NCI-H446 (cell line): ENCODE data around the gene CSPG4.
"Not testable (repeated sequence)": the region's sequence is repeated elsewhere in the genome, so short reads cannot be mapped to it uniquely, and the experiment has no call there.

Experiments used
- DNase-seq, 2 experiments: peaks; one replicate each; lab custom pipeline; 2025; lab: John Stamatoyannopoulos, UW

CSPG4 gene

DNA sequence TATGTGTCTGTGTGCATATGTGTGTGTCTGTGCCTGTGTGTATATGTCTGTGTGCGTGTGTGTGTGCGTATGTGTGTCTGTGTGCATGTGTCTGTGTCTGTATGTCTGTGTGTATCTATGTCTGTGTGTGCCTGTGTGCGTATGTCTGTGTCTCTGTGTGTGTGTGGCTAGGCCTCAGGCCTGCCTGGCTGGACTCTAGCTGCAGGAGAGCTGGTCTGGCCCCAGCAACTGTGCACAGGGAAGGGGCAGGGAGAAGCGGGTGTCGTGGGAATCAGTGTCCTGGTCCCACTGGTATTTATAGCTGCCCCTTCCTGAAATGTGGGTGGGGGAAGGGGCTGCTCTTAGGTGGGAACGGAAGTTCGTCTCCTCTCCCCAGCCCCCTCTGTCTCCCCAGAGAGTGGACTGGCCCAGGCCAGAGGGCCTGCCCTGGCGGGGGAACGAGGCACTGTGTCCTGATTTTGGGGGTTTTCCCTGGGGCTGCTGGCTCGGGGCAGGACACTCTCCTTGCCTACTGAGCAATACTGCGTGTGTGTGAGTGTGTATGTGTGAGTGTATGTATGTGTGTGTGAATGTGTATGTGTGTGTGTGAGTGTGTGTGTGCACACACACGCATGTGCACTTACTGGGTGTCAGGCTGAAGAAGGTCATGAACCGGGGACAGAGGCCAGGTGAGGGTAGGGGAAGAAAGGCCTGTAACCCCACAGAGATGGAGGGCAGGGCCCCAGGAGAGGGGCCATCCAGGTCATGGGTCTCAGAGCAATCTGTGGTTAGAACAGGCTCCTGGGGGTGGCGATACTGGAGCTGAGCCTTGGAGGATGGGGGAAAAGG, 6.6 kb downstream of the CSPG4 start:
- DNase-seq: no peak

- not testable (repeated sequence) for DNase-seq
These were observed 7.3 kb downstream of the CSPG4 start for GRCh38 chr15:75705375-75705774.

GRCh38 chr15:75704618-75705017, 8.0 kb downstream of the CSPG4 start:
- no peak for DNase-seq

DNA sequence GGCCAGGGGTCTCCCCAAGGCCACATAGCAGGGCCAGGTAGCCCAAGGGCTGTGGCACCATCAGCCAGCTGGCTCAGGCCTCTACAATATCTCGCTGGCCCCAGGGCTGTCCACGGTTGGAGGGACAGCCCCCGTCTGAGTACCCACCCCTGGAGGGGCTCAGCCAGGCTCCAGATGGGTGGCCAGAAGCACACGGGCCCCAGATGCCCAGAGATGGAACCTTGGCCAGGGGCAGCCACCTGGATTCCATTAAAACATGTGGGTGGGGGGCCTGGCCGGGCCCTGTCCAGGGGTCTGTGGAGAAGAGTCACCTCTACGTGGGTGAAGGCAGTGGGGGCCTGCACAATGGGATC, 8.4 kb downstream of the CSPG4 start:
- DNase-seq: no peak

DNA sequence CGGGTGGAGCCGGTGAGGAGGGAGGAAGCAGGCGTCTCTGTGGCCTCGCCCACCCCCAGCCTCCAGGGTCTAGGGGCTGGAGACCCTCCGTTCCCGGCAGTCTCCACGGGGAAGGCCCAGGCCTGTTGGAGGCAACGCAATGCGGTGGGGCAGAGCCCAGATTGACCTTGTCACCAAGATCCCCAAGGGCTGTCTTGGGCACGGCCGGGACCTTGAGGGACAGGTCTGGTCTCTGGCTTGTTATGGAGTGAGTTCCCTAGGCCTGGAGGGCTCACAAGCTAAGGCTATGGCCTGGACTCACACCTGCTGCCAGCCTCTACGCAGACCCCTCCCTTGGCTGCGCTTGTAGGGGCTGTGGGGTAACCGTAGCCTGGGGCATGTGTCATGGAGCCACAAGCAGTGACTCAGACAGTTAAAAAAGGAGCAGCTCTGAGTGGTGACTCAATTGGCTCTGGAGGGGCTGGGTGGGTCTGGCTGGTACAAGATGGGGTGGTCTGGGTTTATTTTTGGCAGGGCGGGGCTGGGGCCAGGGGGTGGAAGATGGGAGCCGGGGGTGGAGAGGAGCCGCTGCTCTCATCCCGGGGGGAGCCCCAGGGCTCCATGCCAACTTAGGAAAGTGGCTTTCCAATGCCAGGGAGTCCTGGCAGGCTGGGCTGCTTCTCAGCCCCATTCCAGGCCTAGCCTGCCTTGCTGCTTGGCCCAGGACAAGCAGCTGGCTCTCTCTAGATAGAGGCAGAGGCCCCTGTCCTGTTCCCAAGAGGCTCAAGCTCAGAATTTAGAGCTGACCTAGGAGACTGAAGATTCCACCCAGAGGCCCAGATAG, 9.0 kb downstream of the CSPG4 start:
- DNase-seq: not testable (repeated sequence)

DNA sequence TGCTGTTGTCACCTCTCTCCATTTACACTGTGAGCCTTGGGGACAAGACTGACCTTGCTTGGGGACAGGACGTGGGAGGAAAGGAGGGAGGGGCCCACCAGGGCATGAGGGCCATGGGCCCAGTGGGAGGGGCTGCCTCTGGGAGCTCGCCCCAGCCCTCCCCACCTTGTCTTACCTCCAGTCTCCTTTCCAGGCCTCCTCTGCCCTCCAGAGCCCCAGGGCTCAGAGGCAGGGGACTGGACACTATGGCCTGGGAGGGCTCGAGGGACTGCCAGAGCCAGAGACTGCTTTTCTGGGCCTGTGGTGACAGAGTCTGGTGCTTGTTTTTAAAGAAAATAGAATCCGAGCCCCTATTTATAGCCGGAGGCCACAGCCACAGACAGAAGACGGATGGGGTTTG, 10.2 kb downstream of the CSPG4 start:
- no peak for DNase-seq

- not testable (repeated sequence) for DNase-seq
These were observed 11.3 kb downstream of the CSPG4 start for GRCh38 chr15:75701071-75702003.

DNA sequence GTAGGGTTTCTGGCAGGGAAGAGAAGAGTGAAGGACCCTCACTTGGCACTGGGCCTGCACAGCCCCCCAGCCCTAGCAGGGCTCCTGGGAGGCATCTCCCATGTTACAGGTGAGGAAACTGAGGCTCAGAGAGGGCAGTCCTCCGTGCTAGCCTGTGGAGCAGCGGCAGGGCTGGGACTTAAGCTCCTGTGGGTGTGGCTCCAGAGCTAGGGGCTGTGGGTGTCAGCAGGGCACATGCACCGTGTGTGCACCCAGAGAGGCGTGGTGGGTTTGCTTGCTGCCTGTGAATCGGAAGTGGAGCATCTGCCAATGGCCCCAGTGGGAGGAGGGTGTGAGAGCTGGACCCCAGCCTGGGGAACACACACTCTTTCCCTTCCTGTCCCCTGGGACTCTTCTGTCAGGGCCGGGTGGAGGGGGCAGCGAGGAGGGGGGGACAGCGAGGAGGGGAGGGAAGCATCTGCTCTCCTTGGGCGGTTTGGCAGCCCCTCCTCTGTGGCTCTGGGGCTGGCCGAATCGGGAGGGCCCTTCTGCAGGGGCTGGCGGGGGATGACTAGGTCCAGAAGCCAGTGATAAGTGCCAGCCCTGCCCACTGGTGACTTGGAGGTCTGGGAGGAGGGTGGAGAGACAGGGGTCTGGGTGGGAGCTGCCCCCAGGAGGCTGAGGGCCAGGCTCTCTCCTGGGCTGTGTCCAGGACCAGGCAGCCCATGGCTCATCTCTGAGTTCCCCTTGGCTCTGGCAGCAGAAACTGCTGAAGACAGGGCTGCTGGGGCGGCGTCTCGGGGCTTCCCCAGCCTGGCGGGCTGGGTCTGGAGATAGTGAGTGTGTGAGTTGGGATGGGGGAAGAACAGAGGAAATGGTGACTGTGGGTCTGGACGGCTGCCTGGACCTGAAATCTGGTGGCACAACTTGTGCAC, 12.4 kb downstream of the CSPG4 start:
- peak; percentile 42 to 81 for DNase-seq

DNA sequence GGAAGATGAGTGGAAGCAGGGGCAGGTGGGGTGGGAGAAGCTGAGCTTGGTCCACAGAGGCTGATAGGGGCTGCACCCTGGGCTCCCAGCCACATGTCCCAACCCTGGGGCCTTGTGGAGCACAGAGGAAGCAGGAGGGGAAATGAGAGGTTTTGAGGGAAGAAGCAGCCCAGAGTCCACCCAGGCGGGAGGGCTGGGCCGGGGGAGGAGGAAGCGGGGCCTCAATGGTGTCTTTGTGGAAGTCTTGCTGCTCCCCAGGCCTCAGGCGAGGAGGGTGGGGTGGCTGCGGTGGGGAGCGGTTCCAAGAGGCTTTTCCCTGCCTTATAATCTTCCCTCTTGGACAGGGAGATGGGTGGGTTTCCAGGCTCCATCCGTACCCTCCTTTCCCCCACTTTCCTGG, 13.1 kb downstream of the CSPG4 start:
- not testable (repeated sequence) for DNase-seq

DNA sequence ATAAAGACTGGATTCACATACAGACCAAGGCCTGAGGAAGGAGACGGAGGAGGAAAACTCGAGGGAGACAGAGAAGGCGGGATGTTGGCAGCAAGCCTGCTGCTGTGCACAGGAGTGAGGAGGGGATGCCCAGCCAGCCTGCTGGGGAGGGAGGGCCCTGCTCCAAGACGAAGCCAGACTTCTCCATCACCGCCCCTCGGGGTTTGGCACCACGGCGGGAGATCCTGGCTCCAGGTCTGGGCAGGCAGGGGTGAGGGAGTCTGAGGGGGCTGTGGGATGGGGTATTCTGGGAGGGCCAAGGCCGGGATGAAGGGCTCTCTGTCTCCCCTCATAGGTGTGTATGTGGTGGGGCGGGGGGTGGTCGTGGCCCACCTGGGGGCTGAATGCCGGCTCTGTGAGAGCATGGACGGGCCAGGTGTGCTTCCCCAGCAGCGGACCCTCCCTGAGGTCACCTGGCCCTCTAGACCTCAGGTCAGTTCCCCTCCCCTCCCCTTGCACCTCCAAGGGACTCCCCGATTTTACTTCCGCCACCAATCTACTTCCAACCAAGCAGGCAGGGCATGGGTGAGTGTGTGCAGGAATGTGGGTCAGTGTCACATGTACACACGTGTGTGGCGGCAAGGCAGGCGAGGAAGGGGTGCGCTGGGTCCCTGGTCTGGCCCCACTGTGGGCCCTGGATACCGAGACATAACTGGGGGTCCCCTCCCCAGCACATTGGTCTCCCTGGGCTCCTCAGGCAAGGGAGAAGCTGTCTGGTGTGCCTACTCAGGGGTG, 14.5 kb downstream of the CSPG4 start:
- DNase-seq: peak in 1 of 2 experiments; percentile 38

GRCh38 chr15:75697523-75697922, 15.1 kb downstream of the CSPG4 start:
- DNase-seq: no peak

- no peak for DNase-seq
These were observed 15.8 kb downstream of the CSPG4 start for GRCh38 chr15:75696854-75697259.

DNA sequence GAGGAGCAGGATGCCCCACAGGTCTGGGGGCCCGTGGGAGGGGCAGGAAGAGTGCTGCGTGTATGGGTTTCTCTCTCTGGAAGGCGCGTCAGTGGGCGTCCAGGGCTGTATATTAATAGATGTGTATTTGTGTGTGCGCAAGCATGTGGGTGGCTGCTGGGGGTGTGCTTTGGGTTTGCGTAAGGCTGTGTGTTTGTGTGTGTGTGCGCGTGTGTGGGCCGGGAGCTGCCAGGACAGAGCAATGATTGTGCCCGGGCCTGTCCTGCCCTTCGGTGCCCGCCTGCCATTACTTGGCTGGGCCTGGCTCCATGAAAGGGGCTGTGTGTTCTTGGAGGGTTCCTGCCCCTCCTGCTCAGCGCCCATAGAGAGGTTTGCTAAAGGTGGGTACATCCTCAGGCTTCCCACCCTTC, 16.3 kb downstream of the CSPG4 start:
- no peak for DNase-seq

- DNase-seq: no peak
These were observed 16.9 kb downstream of the CSPG4 start for GRCh38 chr15:75695634-75696310.

GRCh38 chr15:75695220-75695619, 17.4 kb downstream of the CSPG4 start:
- no peak for DNase-seq

DNA sequence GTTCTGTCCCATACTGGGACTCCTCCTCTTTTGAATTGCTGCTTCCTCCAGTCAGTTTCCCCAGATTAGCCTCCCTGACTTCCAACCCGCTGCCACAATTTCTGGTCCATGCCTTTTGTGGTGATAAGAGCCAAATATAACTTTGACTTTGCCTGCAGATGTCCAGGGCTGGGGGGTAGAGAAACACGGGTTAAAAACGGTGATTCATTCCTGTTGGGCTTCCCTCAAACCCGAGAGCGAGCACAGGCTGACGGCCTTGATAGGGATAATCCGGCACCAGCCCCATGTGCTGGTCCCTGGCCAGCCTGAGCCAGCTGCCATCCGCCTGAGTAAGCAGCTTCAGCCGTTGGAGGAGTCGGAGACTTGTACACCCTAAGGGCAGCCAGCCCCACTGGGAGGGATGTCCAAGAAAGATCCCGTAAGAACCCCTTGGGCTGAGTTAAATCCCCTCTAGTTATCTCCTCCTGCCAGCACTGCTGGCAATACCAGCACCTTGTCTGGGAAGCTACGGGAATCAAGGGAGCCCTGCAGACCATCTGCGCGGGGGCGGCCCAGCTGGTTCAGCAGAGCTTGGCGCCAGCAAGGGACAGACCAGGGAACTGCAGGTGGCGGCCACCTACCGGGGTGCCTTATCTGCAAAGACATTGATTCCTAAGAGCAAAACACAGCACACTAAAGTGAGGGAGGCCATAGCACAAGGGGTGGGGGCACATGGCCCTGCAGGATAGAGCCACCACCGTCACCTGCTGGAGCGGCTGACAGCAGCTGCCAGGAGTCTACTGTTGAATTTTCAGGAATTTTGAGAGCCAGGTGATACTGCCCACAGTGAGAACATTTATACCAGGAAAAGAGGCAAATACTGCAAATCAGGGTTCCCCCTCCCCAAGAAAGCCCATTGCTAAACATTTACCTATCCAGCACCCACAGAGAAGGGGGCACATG, 18.1 kb downstream of the CSPG4 start:
- DNase-seq: peak; percentile 50 to 93

DNA sequence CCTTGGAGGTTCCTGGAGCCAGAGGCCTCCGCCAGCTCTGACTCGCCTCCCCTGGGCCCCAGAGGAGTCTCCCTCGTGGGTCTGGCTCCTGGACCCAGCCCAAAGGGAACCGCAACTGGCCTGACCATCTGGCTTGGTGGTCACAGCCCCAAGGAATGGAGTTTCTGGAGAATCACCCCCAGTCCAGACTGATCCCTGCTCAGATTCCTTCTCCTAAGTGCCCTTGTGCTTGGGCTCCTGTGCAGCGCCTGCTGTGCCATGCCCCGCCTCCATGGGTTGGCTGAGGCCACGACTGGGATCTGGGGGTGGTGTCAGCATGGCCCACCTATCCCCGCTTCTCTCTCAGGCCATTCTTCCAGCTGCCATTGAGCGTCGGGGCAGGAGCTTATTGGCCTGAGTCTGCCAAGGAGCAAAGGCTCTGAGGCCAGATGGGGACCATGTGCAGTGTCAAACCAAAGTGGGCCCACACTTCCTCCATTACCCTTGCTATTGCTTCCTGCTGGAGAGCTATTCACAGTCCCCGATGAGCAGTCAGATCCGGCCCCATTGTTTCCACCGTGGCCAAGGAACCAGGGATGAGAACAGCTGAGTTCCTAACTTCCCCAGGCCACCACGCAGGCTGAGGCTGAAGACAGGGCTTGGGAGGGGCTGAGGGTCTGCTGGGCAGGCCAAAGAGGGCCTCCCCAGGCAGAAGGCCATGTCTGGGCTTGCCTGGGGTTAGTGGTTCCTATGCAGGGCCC, 19.0 kb downstream of the CSPG4 start:
- peak in 1 of 2 experiments; percentile 33 for DNase-seq

- DNase-seq: not testable (repeated sequence)
These were observed 19.6 kb downstream of the CSPG4 start for GRCh38 chr15:75693028-75693427.
